ENCODE data around the gene SPATS2. TPM values are rescaled to one million over a fixed set of nuclear protein-coding genes. Genes with fewer than 3 reads are reported as not detected.

The SPATS2 gene
- total and polyA plus RNA-seq, 2 of the 4 experiments (the other 2 are of a cell fraction) = 50.6 to 63.3 TPM

DNA sequence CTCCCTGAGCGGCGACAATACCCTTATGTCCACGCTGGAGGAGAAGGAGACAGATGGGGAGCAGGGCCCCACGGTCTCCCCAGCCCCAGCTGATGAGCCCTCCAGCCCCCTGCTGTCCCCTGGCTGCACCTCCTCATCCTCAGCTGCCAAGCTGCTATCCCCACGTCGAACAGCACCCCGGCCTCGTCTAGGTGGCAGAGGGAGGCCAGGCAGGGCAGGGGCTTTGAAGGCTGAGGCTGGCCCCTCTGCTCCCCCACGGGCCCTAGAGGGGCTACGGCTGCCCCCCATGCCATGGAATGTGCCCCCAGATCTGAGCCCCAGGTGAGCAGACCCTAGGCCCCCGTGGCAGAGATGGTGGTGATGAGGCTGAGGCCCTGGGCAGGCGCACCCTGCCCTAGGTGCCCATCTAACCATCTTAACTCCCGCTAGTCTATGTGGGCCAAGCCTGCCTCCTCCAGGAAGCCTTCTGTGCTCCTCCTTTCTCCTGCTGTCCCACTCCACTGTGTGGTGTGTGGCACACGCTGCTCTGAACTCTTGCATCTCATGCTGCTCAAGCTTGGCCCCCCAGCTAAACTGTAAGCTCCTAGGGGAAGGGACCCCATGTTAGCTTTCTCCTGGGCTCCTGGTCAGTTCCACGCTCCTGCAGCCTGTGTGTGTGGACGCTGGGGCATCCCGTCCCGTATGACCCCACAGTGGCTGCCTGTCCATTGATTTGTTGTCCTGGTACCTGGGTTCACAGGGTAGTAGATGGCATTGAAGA is 188.5 kb downstream of the SPATS2 start:
- Histone ChIP-seq H4K91ac (ENCODE audit: insufficient read depth, low read depth, low read length) (no peak overlapping the region), H3K18ac (ENCODE audit: low read depth, low read length) (no peak overlapping the region), H4K5ac (ENCODE audit: low read depth, low read length) (no peak overlapping the region), H2BK15ac (ENCODE audit: low read depth, low read length) (no peak overlapping the region), H3K9me1 (ENCODE audit: insufficient read depth, low read length) (no peaks in the 10 kb centered on the region), H2BK20ac (ENCODE audit: low read depth, low read length) (no peak overlapping the region), H3K9ac (ENCODE audit: low read depth, low read length) (no peak overlapping the region), H3K27me3 (ENCODE audit: control insufficient read depth, insufficient read depth, low read length) (peaks cover 20% of the 10 kb centered on the region), H2BK5ac (ENCODE audit: low read depth, low read length, poor library complexity, severe bottlenecking) (no peak overlapping the region), H4K8ac (ENCODE audit: low read depth in 2 of 2, low read length in 2 of 2) (no peak overlapping the region), H3K4me3 (ENCODE audit: insufficient read depth, low read depth, low read length) (no peak overlapping the region), H2AFZ (replicated peaks; ENCODE audit: low read length, poor library complexity) (no peak overlapping the region), H2AK9ac (replicated peaks; ENCODE audit: low read depth, low read length, poor library complexity) (no peak overlapping the region), H3K4me1 (ENCODE audit: control insufficient read depth, insufficient read depth, low read length) (no peaks in the 10 kb centered on the region), H3K14ac (replicated peaks; ENCODE audit: low read depth, low read length) (no peak overlapping the region), H3K27ac (ENCODE audit: insufficient read depth, low read length) (no peak overlapping the region), H3K36me3 (ENCODE audit: control insufficient read depth, insufficient read depth, low read length) (peaks cover 33% of the 10 kb centered on the region), H2BK120ac (ENCODE audit: low read depth, low read length) (no peak overlapping the region), H4K20me1 (ENCODE audit: insufficient read depth, low read length) (no peaks in the 10 kb centered on the region), H3K23ac (ENCODE audit: low read depth, low read length) (no peak overlapping the region), H3K4me2 (ENCODE audit: low read depth, low read length) (no peak overlapping the region), H3K4ac (ENCODE audit: low read depth, low read length) (no peak overlapping the region), H2AK5ac (ENCODE audit: low read depth, low read length) (no peak overlapping the region), H3K56ac (ENCODE audit: extremely low read depth, insufficient read depth, low read length) (no peak overlapping the region), H3K79me1 (ENCODE audit: low read depth in 1 of 2, low read length in 2 of 2) (no peaks in the 10 kb centered on the region), H3K9me3 (ENCODE audit: control insufficient read depth, insufficient read depth, low read length) (no peaks in the 10 kb centered on the region)
- 100% methylated on average over 2 of the region's 18 CpGs; no CpG with 5 or more reads in 1 of the 2 experiments for WGBS, 2 experiments (ENCODE audit: extremely low coverage in 2 of 2, insufficient read length in 1 of 2)
- no TSS peak for BruUV-seq (replicated peaks)
- ChIA-PET POLR2A (ENCODE audit: unreplicated experiment) (no interaction called here), CTCF (no interaction called here)
- DNase-seq = no peak
- in situ Hi-C loops (cut with MboI; ENCODE audit: low sequenced_read_pairs) (no loop called here), dilution Hi-C loops (cut with HindIII; ENCODE audit: low sequenced_read_pairs, unreplicated experiment) (no loop called here), intact Hi-C loops (cut with micrococcal nuclease) (no loop called here)
- no peak for ATAC-seq (ENCODE audit: low read depth)
- TF ChIP-seq, protein P1, sequence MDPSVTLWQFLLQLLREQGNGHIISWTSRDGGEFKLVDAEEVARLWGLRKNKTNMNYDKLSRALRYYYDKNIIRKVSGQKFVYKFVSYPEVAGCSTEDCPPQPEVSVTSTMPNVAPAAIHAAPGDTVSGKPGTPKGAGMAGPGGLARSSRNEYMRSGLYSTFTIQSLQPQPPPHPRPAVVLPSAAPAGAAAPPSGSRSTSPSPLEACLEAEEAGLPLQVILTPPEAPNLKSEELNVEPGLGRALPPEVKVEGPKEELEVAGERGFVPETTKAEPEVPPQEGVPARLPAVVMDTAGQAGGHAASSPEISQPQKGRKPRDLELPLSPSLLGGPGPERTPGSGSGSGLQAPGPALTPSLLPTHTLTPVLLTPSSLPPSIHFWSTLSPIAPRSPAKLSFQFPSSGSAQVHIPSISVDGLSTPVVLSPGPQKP (IDR thresholded peaks at IDR 0.05; ENCODE audit: borderline replicate concordance, low read depth, low read length) = no peak
- TF ChIP-seq MAFK (IDR thresholded peaks at IDR 0.05; ENCODE audit: low read depth, low read length) (no peak), CEBPB (IDR thresholded peaks at IDR 0.05; ENCODE audit: low read depth, low read length) (no peak)

All from IMR-90 (cell line).